ENCODE data around the gene SNRNP25.

- no peak for TF ChIP-seq CTCF (IDR thresholded peaks at IDR 0.05; ENCODE audit: low read length)
- no peak for TF ChIP-seq EZH2 (IDR thresholded peaks at IDR 0.05; ENCODE audit: borderline replicate concordance, low read length)
Observed at GRCh38 chr16:71540-72401, 18.1 kb downstream of the SNRNP25 start.
